GM21717 (cell line): ENCODE results near the gene SCAPER.
"Not testable (repeated sequence)": the region's sequence is repeated elsewhere in the genome, so short reads cannot be mapped to it uniquely, and the experiment has no call there.

ENCODE experiments used
- ATAC-seq: cut with Tn5 transposase; IDR thresholded peaks from one replicate; pipeline ENCODE4 v1.9.1; 2021; ENCODE audit warnings: mild to moderate bottlenecking, moderate library complexity; ENCODE audit not compliant: unreplicated experiment

The SCAPER gene

DNA sequence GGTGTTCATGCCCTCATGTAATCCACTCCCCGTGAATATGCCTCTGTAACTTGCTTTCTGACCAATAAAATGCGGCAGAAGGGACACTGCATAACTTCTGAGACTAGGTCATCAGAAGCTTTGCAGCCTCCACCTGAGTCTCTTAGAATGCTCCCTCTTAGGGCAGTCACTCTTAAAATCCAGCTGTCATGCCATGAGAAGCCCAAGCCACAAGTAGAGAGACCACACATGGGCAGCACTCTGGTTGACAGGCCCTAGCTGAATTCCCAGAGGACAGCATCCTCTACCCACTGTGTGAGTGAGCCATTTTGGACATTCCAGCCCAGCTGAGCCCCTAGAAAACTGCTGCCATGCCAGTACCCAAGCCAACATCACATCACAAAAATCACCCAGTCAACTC lies 41.4 kb downstream of the SCAPER start:
- no peak for ATAC-seq

DNA sequence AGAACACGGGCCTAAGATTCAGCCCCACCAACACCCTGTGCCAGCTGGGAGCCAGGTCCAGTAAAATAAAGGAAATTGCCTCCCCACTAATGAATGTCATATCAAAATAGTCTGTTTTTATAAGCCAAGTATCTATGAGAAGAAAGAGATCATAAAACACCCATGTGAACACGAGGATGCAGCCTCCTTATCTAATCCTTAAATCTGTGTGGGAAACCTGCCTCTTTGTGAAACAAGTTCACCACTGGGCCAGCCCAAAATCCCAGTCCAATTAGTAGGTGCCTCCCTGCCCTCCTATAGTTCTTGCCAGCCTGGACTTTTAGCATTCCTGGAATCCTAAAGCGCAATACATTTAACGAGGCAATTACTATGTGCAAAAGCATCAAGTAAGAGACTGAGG lies 42.0 kb downstream of the SCAPER start:
- ATAC-seq: no peak

- ATAC-seq: no peak
These were observed 43.2 kb downstream of the SCAPER start for GRCh38 chr15:76861815-76862397.

GRCh38 chr15:76860201-76860600 lies 44.9 kb downstream of the SCAPER start:
- ATAC-seq: no peak

DNA sequence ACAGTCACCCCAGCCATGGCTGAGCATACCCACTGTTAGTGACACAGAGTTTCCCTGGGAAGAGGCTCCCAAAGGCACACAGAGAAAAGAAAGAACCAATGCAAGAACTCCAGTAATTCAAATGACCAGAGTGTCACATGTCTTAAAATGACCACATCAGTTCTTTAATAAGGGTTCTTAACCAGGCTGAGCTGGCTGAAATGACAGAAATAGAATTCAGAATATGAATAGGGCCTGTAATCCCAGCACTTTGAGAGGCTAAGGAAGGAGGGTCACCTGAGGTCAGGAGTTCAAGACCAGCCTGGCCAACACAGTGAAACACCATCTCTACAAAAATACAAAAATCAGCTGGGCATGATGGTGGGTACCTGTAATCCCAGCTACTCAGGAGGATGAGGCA lies 54.8 kb downstream of the SCAPER start:
- ATAC-seq: not testable (repeated sequence)

DNA sequence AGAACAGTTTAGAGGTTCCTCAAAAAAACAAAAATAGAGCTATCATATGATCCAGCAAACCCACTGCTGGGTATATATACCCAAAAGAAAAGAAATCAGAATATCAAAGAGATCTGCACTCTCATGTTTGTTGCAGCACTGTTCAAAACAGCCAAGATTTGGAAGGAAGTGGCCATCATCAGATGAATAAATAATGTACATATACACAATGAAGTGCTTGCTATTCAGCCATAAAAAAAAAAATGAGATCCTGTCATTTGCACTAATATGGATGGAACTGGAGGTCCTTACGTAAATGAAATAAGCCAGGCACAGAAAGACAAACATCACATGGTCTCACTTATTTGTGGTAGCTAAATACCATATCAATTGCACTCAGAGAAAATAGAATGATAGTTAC lies 58.4 kb downstream of the SCAPER start:
- no peak for ATAC-seq

- ATAC-seq: no peak
These were observed 61.0 kb downstream of the SCAPER start for GRCh38 chr15:76844096-76844495.

GRCh38 chr15:76843269-76843668 lies 61.9 kb downstream of the SCAPER start:
- no peak for ATAC-seq

- no peak for ATAC-seq
These were observed 64.2 kb downstream of the SCAPER start for GRCh38 chr15:76840830-76841460.

DNA sequence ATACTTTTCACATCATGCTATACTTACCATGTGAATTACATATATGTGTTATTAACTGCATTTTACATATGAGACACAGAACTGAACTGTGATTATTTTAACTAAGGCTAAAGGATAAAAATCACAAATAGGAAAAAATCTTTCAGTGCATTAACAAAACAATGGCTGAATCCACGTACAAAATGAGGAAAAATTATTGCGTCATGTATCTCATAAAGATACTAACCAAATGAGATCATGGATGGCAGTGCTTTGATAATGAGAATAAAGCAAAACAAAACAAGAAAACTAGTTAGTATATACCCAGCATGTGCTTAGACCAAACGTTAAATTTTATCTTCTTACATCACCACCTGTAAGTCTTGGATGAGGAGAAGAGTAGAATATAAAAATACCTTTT lies 66.0 kb downstream of the SCAPER start:
- ATAC-seq: no peak

DNA sequence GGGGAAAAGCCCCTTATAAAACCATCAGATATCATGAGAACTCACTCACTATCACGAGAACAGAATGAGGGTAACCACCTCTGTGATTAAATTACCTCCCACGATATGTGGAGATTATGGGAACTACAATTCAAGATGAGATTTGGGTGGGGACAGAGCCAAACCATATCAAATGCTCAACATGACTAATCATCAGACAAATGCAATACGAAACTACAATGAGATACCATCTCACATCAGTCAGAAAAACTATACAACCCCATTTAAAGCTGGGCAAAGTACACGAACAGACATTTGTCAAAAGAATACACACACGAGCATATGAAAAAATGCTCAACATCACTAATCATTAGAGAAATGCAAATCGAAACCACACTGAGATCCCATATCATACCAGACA lies 67.7 kb downstream of the SCAPER start:
- no peak for ATAC-seq

DNA sequence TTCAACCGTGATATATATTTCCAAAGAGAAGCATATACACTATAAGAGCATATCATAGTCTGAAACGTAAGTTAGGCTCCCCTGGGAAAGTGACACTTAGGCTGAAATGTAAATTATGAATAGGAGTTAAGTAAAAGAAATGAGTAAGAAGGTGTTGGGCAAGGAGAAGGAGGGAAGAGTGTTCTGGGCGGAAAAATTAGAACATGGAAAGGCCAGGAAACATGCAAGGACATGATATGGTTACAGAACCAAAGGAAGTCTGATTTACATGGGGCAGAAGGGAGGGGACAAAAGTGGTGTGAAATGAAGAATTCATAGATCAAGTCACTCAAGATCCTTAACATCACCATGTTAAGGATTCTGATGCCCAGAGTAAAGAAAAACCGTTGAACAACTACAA lies 75.2 kb downstream of the SCAPER start:
- ATAC-seq: no peak

- ATAC-seq: no peak
These were observed 81.2 kb downstream of the SCAPER start for GRCh38 chr15:76823890-76824289.

DNA sequence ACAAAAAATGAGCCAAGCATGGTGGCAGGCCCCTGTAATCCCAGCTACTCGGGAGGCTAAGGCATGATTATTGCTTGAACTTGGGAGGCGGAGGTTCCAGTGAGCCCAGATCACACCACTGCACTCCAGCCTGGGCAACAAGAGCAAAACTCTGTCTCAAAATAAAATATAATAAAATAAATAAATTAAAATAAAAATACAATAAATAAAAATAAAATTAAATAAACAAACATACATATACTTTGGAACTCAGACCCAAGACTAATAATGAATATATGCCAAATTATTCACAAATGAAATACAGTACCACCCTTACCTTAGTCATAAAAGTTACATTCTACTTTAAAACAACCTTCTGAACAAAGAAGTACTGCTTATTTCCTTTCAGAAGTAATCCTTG lies 81.8 kb downstream of the SCAPER start:
- no peak for ATAC-seq

GRCh38 chr15:76818926-76819325 lies 86.2 kb downstream of the SCAPER start:
- not testable (repeated sequence) for ATAC-seq

- ATAC-seq: no peak
These were observed 89.7 kb downstream of the SCAPER start for GRCh38 chr15:76815421-76815820.

DNA sequence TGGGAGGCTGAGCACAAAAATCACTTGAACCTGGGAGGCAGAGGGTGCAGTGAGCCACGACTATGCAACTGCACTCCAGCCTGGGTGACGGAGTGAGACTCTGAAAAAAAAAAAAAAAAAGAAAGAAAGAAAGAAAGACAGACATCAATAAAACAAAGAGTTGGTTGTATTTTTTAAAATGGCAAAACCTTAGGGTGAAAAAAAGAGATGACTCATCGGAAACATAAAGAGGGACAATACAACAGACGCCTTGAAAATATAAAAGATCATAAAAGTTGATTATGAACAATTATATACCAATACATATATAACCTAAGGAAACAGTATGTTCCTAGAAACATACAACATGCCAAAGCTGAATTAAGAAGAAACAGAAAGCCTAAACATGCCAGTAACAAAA lies 92.8 kb downstream of the SCAPER start:
- no peak for ATAC-seq

- no peak for ATAC-seq
These were observed 95.6 kb downstream of the SCAPER start for GRCh38 chr15:76809412-76810103.

DNA sequence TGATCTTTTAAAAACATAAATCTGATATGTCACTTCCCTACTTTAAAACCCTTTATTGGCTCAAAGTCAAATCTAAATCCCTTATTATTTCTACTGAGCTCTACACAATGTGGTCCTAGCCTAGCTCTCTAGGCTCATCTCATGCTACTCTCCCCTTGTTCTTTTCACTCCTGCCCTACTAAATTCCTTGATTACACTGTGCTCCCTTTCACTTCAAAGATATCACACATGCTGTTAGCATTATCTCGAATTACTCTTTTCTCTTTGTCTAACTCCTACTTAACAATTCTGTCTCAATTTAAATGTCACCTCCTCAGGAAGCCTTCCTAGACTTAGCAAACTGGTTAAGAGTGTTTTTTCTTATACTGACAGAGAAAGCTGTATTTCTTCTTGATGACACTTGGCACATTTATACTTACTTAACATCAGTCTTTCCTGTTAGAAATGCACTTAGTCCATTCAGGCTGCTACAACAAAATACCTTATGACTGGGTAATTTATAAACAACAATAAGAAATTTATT lies 102.0 kb downstream of the SCAPER start:
- ATAC-seq: no peak

DNA sequence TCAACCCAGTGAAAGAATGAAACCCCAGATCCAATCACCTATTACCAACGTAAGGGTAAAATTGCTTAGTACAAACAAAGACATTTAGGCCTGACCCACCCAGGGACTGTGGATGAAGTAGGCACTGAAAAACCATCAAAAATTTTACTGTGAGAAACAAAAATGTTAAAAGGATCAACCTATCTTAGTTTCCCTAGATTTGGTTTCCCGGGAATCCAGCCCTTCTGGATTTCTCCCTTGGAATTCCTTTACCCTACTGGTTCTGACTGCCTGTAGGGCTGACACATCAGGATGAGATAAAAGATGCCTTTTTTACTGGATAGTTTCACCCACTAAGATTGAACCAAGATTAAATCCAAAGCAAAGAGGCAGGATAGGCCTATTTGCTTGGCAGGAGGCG lies 102.7 kb downstream of the SCAPER start:
- no peak for ATAC-seq

- ATAC-seq: no peak
These were observed 105.4 kb downstream of the SCAPER start for GRCh38 chr15:76799760-76800159.

- no peak for ATAC-seq
These were observed 109.9 kb downstream of the SCAPER start for GRCh38 chr15:76795217-76795616.
